Colonic mucosa (tissue), 4 donors: ENCODE measurements around the gene DPP10. TPM values are rescaled to one million over a fixed set of nuclear protein-coding genes. Genes with fewer than 3 reads are reported as not detected.

Experiments
- DNase-seq: peaks from one replicate; pipeline ENCODE4 v3.0.0-alpha.2; 2020
- H3K27ac ChIP-seq: fragments of 200-600 bp; one replicate; pipeline ENCODE4 v1.8.0; 2021
- H3K27me3 ChIP-seq: fragments of 200-600 bp; one replicate; pipeline ENCODE4 v1.8.0; 2021
- H3K36me3 ChIP-seq: fragments of 200-600 bp; one replicate; pipeline ENCODE4 v1.8.0; 2021
- H3K4me1 ChIP-seq: fragments of 200-600 bp; one replicate; pipeline ENCODE4 v1.8.0; 2021; ENCODE audit warnings: mild to moderate bottlenecking
- H3K4me3 ChIP-seq: fragments of 200-600 bp; one replicate; pipeline ENCODE4 v1.8.0; 2021
- H3K9ac ChIP-seq, 2 donors: one replicate each; pipeline ENCODE4 v1.7.0; 2013; ENCODE audit warnings: control low read depth in 2 of 2, low read depth in 2 of 2, low read length in 2 of 2
- H3K9me3 ChIP-seq: fragments of 200-600 bp; one replicate; pipeline ENCODE4 v1.8.0; 2021
- CTCF ChIP-seq: fragments of 200-600 bp; IDR thresholded peaks from one replicate; pipeline ENCODE4 v1.8.0; 2022; ENCODE audit warnings: antibody characterized with exemption, mild to moderate bottlenecking
- intact Hi-C: fragments of 100-400 bp; cut with DNase I; formaldehyde crosslinking; loops from one replicate; pipeline ENCODE4 v1.14.1; 2022
- total RNA-seq, 2 donors: library from RNA; stranded (reverse); fragmentation: NEBNext Ultra II Directional in 1 of 2; extraction: Animal tissue kit (Norgen Biotek cat#: 25700) in 1 of 2; gene quantifications; one replicate each; pipeline ENCODE4 v1.2.1, GENCODE V29; 2021
- donor health status: healthy.
- donor health status: DM: no; HTN: no; CAD: no.
- donor health status: DM: no; HTN: no; CAD: no.

The DPP10 gene
- total RNA-seq, 2 donors from 2014 or later, result 6.0 to 8.1 TPM

DNA sequence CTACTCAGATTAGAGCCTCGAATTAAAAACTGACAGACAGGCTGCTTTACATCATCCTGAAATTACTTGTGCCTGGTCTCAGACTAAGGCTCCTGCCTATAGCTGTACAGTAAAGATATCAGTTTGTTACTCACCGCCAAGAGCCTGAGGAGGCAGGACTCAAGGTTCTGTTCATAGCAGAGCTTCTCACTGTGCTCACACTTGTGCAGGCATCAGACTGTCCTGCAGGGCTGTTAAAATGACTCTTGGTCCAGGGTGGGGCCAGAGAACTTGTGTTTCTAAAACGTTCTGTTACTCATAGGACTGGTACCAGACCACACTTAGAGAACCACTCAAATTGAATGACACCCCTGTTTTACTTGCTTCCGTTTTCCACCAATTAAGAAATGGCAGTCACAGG is 310.0 kb downstream of the DPP10 start:
- Histone ChIP-seq H3K27ac (no peak overlapping the region), H3K27me3 (no peaks in the 10 kb centered on the region), H3K9ac (no peak overlapping the region), H3K36me3 (no peaks in the 10 kb centered on the region), H3K4me1 (no peaks in the 10 kb centered on the region), H3K4me3 (no peak overlapping the region), H3K9me3 (no peaks in the 10 kb centered on the region)
- intact Hi-C loops, result no loop called here
- DNase-seq, result no peak
- TF ChIP-seq CTCF, result no peak

- no peak for TF ChIP-seq CTCF
- H3K27ac ChIP-seq, result no peak overlapping the region
- H3K9me3 ChIP-seq, result no peaks in the 10 kb centered on the region
- H3K36me3 ChIP-seq, result no peaks in the 10 kb centered on the region
- no peaks in the 10 kb centered on the region for H3K4me1 ChIP-seq
- H3K4me3 ChIP-seq, result no peak overlapping the region
- no peak for DNase-seq
- H3K9ac ChIP-seq, result no peak overlapping the region
- intact Hi-C loops, result no loop called here
- no peaks in the 10 kb centered on the region for H3K27me3 ChIP-seq
Measured at GRCh38 chr2:114753145-114753544, 310.7 kb downstream of the DPP10 start.

GRCh38 chr2:114754907-114755563 is 312.6 kb downstream of the DPP10 start:
- TF ChIP-seq CTCF, result no peak
- DNase-seq, result no peak
- no peaks in the 10 kb centered on the region for H3K27me3 ChIP-seq
- no peak overlapping the region for H3K27ac ChIP-seq
- no peaks in the 10 kb centered on the region for H3K36me3 ChIP-seq
- no peak overlapping the region for H3K4me3 ChIP-seq
- H3K9ac ChIP-seq, result no peak overlapping the region
- no peaks in the 10 kb centered on the region for H3K4me1 ChIP-seq
- intact Hi-C loops, result no loop called here
- no peaks in the 10 kb centered on the region for H3K9me3 ChIP-seq

DNA sequence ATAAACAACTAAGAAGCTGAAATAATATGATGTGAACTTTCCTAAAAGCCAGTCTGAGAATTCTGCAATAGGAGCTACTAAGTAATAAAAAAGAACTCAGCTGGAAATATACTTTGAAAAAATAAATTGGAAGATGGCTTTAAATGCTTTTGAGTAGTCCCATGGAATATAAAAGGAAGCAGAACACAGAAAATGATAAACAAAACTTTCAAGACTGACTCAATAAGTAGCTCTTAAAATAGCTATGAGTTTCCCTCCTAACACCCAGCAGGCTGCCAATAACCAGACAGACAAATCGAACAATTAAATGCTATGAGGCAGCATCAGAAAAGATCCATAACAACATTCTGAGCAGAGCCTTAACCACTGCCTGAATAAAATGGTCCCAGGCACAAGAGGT is 319.9 kb downstream of the DPP10 start:
- Histone ChIP-seq H3K9me3 (no peaks in the 10 kb centered on the region), H3K27me3 (no peaks in the 10 kb centered on the region), H3K4me1 (no peaks in the 10 kb centered on the region), H3K4me3 (no peak overlapping the region), H3K27ac (no peak overlapping the region), H3K36me3 (no peaks in the 10 kb centered on the region), H3K9ac (no peak overlapping the region)
- DNase-seq, result no peak
- intact Hi-C loops, result no loop called here
- TF ChIP-seq CTCF, result no peak

DNA sequence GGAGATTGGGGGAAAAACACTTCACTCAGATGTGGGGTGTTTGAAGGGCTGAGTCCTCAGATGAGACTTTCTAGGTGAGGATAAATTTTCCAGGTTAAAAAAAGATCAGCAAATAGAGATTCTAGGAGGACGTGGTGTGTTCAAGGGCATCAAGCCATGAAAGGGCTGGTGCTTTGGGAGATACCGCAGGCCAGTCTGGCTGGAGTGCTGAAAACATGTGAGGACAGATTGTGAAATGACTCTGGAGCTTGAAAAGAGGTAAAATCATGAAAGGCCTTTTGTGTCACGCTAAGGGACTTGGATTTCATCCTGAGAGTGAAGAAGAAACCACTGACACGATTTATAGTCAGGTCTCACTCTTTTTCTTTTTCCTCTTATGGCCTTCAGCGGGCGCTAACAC is 320.5 kb downstream of the DPP10 start:
- H3K9ac ChIP-seq, result no peak overlapping the region
- DNase-seq, result no peak
- H3K4me1 ChIP-seq, result no peaks in the 10 kb centered on the region
- no peak for TF ChIP-seq CTCF
- H3K27me3 ChIP-seq, result no peaks in the 10 kb centered on the region
- H3K9me3 ChIP-seq, result no peaks in the 10 kb centered on the region
- no peak overlapping the region for H3K4me3 ChIP-seq
- no peak overlapping the region for H3K27ac ChIP-seq
- intact Hi-C loops, result no loop called here
- H3K36me3 ChIP-seq, result no peaks in the 10 kb centered on the region
